Epithelial cell of proximal tubule (primary cell): Measurements from ENCODE around the gene PRKAG1. TPM values are rescaled to one million over a fixed set of nuclear protein-coding genes. Genes with fewer than 3 reads are reported as not detected.
"Not testable (repeated sequence)": the region's sequence is repeated elsewhere in the genome, so short reads cannot be mapped to it uniquely, and the experiment has no call there.

Source experiments
- DNase-seq: peaks from one replicate; pipeline ENCODE4 v3.0.0-alpha.2; 2011; ENCODE audit warnings: low read depth
- H3K4me3 ChIP-seq: 2 replicates; pipeline ENCODE4 v1.5.1; 2011; ENCODE audit warnings: low read depth, mild to moderate bottlenecking, low read length
- CTCF ChIP-seq: conservative IDR thresholded peaks from 2 replicates; pipeline ENCODE4 v1.5.1; 2012; ENCODE audit warnings: low read depth, mild to moderate bottlenecking, low read length
- total RNA-seq: library from RNA; depleted of rRNA; stranded (reverse); fragments of >200 nt; gene quantifications from 2 replicates; pipeline ENCODE4 v1.2.3, GENCODE V29; 2015

Gene PRKAG1
- 50.7 and 68.5 TPM in 2 replicates for total RNA-seq

- peak; percentile 52 for DNase-seq
- TF ChIP-seq CTCF, result peak; percentile 56
Measured at GRCh38 chr12:49018261-49019119, at the start of gene PRKAG1. Gene PRKAG1 (minus strand): TSS chr12:49018776. CDS start chr12:49018740, 36 bp downstream.

GRCh38 chr12:49066120-49066519 lies 47.5 kb upstream of the PRKAG1 start:
- H3K4me3 ChIP-seq, result no peak overlapping the region
- DNase-seq, result no peak
- no peak for TF ChIP-seq CTCF

More at GRCh38 chr12:49018261-49019119, at the start of gene PRKAG1:
- peak within 1 kb of the TSS; percentile 64 for H3K4me3 ChIP-seq

GRCh38 chr12:49064767-49065152 lies 46.2 kb upstream of the PRKAG1 start:
- no peak for TF ChIP-seq CTCF
- DNase-seq, result no peak
- no peak overlapping the region for H3K4me3 ChIP-seq

- H3K4me3 ChIP-seq, DNase-seq: not testable (repeated sequence)
Measured at GRCh38 chr12:49061916-49062315, 43.3 kb upstream of the PRKAG1 start.

- no peak for TF ChIP-seq CTCF
- peak overlapping the region; percentile 90 for H3K4me3 ChIP-seq
- no peak for DNase-seq
Measured at GRCh38 chr12:49061157-49061650, 42.6 kb upstream of the PRKAG1 start.

- TF ChIP-seq CTCF, result peak; percentile 35
- H3K4me3 ChIP-seq, result peak within 1 kb of the TSS; percentile 90
- DNase-seq, result peak; percentile 65
Measured at GRCh38 chr12:49060237-49061156, 41.9 kb upstream of the PRKAG1 start, which contains the start of gene KMT2D. Gene KMT2D (minus strand): TSS chr12:49060794. CDS start chr12:49055324, 5,470 bp downstream.
